A549 treated with CpdA at 1 μM for 4 hours (cell line): ENCODE results near the gene ACTL8. TPM values are rescaled to one million over a fixed set of nuclear protein-coding genes. Genes with fewer than 3 reads are reported as not detected.

ENCODE experiments used
- total RNA-seq: library from RNA; stranded (reverse); fragments of 200-300 nt; extraction: Qiagen RNA extraction; gene quantifications from 5 replicates; pipeline ENCODE4 v1.2.3, GENCODE V29; 2022; ENCODE audit warnings: low read depth

The ACTL8 gene
- 1.2 to 1.9 TPM (median 1.7 TPM) in 5 replicates for total RNA-seq

GRCh38 chr1:17755120-17755519 is at the start of gene ACTL8:
ACTL8 (plus strand) TSS chr1:17755333; CDS start chr1:17823009, 67,676 bp downstream.

Other genes starting within 250 kb of the ACTL8 start
- 4.9 to 7.8 TPM (median 6.7 TPM) in 5 replicates for gene ARHGEF10L, start 215.6 kb upstream of the ACTL8 start, total RNA-seq